Stomach smooth muscle (tissue), 2 donors: Measurements from ENCODE around the gene PPP1CB.

Experiments used
- H3K27ac ChIP-seq: one replicate; pipeline ENCODE4 v1.7.0; 2013; ENCODE audit warnings: mild to moderate bottlenecking, low read length, inconsistent platforms
- H3K27me3 ChIP-seq, 2 donors: one replicate each; pipeline ENCODE4 v1.7.0; 2013; ENCODE audit warnings: low read length in 2 of 2; ENCODE audit not compliant: insufficient read depth in 2 of 2, control insufficient read depth in 1 of 2
- H3K36me3 ChIP-seq, 2 donors: one replicate each; pipeline ENCODE4 v1.7.0; 2013; ENCODE audit warnings: low read length in 2 of 2; ENCODE audit not compliant: control insufficient read depth in 2 of 2, insufficient read depth in 2 of 2
- H3K4me1 ChIP-seq: one replicate; pipeline ENCODE4 v1.7.0; 2013; ENCODE audit warnings: low read length; ENCODE audit not compliant: control insufficient read depth, insufficient read depth
- H3K4me3 ChIP-seq, 2 donors: one replicate each; pipeline ENCODE4 v1.7.0; 2013; ENCODE audit warnings: low read length in 2 of 2
- H3K9ac ChIP-seq, 2 donors: one replicate each; pipeline ENCODE4 v1.7.0; 2013; ENCODE audit warnings: low read length in 2 of 2, mild to moderate bottlenecking in 1 of 2
- H3K9me3 ChIP-seq, 2 donors: one replicate each; pipeline ENCODE4 v1.7.0; 2013; ENCODE audit warnings: low read length in 2 of 2; ENCODE audit not compliant: control insufficient read depth in 2 of 2
- donor health status: healthy.
- donor health status: Pancreatic carcinoma.

Gene PPP1CB

DNA sequence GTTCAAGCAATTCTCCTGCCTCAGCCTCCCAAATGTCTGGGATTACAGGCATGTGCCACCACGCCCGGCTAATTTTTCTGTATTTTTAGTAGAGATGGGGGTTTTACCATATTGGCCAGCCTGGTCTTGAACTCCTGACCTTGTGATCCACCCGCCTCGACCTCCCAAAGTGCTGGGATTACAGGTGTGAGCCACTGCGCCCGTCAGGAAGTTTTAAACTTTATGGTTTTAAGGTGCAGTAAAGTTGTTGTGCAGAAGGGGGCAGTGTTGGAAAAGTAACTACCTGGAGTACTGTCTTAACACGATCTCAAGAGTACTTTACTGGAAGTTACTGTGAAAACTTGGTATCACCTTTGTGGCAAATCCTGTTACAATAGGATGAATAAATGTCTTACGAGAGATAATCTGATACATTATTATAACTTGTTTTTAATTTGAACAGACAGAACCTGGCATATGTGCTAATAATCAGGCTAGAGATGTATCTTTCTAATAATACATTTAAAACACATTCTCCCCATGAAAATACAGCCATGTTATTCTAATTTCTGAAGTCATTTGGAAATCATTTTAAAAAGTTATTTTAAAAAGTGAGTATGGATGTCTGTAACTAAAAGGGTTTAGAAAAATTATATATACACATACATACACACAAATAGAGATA lies 69.8 kb downstream of the PPP1CB start:
- no peak overlapping the region for H3K27ac ChIP-seq

GRCh38 chr2:28822036-28822435 lies 70.4 kb downstream of the PPP1CB start:
- Histone ChIP-seq H3K27me3 (no peaks in the 10 kb centered on the region), H3K4me3 (no peak overlapping the region), H3K9ac (no peak overlapping the region), H3K36me3 (no peaks in the 10 kb centered on the region), H3K9me3 (no peaks in the 10 kb centered on the region), H3K4me1 (no peaks in the 10 kb centered on the region), H3K27ac (no peak overlapping the region)

More for the DNA sequence above, 69.8 kb downstream of the PPP1CB start:
- H3K27me3 ChIP-seq, result no peaks in the 10 kb centered on the region
- H3K9ac ChIP-seq, result no peak overlapping the region
- H3K36me3 ChIP-seq, result no peaks in the 10 kb centered on the region
- no peak overlapping the region for H3K4me3 ChIP-seq
- no peaks in the 10 kb centered on the region for H3K4me1 ChIP-seq
- H3K9me3 ChIP-seq, result no peaks in the 10 kb centered on the region

DNA sequence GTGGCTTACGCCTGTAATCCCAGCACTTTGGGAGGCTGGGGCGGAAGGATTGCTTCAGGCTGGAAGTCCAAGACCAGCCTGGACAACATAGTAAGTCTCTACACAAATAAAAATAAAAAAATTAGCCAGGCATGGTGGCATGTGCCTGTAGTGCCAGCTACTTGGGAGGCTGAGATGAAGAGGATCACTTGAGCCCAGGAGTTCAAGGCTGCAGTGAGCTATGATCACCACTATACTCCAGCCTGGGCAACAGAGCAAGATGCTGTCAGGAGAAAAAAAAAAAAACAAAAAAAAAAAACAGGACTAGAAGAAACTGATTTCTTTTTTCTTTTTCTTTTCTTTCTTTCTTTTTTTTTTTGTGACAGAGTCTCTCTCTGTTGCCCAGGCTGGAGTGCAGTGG lies 72.6 kb downstream of the PPP1CB start:
- no peak overlapping the region for H3K9ac ChIP-seq
- no peak overlapping the region for H3K4me3 ChIP-seq
- no peaks in the 10 kb centered on the region for H3K27me3 ChIP-seq
- H3K9me3 ChIP-seq, result no peaks in the 10 kb centered on the region
- no peaks in the 10 kb centered on the region for H3K36me3 ChIP-seq
- H3K27ac ChIP-seq, result no peak overlapping the region
- H3K4me1 ChIP-seq, result no peaks in the 10 kb centered on the region

DNA sequence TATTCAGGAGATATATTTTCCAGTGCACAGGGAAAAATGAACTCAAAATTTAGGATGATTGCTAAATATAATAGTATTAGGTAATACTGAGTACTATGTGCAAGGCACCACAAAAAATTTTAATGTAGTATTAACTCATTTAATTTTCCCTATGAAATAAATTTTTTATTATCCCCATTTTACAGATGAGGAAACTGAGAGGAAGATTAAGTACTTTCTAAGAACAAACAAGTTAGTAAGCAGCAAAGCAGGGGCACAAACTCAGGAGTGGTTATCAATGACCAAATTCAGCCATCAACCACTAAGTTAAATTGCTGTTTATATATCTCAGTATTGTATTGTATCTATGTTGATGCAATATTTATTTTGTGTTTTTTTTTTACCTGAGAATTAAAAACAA lies 73.2 kb downstream of the PPP1CB start:
- no peak overlapping the region for H3K4me3 ChIP-seq
- no peaks in the 10 kb centered on the region for H3K27me3 ChIP-seq
- H3K27ac ChIP-seq, result no peak overlapping the region
- H3K9me3 ChIP-seq, result no peaks in the 10 kb centered on the region
- H3K4me1 ChIP-seq, result no peaks in the 10 kb centered on the region
- H3K9ac ChIP-seq, result no peak overlapping the region
- H3K36me3 ChIP-seq, result no peaks in the 10 kb centered on the region

- Histone ChIP-seq H3K27ac (no peak overlapping the region), H3K4me3 (no peak overlapping the region), H3K9ac (no peak overlapping the region), H3K27me3 (no peaks in the 10 kb centered on the region), H3K4me1 (no peaks in the 10 kb centered on the region), H3K9me3 (no peaks in the 10 kb centered on the region), H3K36me3 (no peaks in the 10 kb centered on the region)
Observed at GRCh38 chr2:28828382-28828781, 76.8 kb downstream of the PPP1CB start.

GRCh38 chr2:28833740-28834470 lies 82.3 kb downstream of the PPP1CB start:
- Histone ChIP-seq H3K4me1 (no peaks in the 10 kb centered on the region), H3K9ac (no peak overlapping the region), H3K9me3 (no peaks in the 10 kb centered on the region), H3K36me3 (no peaks in the 10 kb centered on the region), H3K27me3 (no peaks in the 10 kb centered on the region), H3K27ac (no peak overlapping the region), H3K4me3 (no peak overlapping the region)

DNA sequence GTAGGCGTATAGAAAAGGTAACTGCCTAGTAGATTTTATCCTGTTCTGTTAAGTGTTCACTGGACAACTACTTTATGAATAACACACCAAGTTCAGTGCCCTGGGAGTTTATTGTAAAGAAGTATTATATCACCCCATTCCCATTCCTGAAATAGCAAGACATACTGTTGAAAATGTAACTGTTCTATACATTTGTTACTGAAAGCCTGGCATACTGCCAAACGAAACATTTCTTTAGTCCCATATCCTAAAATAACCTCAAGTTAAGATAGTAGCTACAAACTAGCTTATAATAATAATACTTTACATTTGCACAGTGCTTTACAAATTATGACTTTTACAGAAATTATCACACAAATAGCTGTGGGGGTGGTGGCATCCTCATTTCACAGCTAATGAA lies 84.2 kb downstream of the PPP1CB start:
- Histone ChIP-seq H3K4me3 (no peak overlapping the region), H3K36me3 (no peaks in the 10 kb centered on the region), H3K9me3 (no peaks in the 10 kb centered on the region), H3K27me3 (no peaks in the 10 kb centered on the region), H3K4me1 (no peaks in the 10 kb centered on the region), H3K9ac (no peak overlapping the region), H3K27ac (no peak overlapping the region)

DNA sequence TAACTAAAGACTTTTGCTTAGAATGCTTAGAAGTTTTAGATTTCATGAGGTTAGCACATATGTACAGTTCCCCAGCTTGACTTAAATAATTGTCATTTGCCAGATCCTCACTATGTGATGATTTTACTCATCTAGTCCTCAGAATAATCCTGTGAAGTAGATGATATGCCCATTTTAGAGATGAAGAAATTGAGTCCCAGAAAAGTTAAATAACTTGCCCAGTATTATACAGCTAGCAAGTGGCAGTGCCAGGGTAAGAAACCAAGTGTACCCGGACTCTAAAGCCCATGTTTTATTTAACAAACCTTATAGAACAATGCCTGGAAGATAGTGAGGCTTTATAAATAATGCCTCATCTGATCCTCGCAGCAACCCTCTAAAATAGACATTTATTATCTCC lies 87.3 kb downstream of the PPP1CB start:
- Histone ChIP-seq H3K27me3 (no peaks in the 10 kb centered on the region), H3K4me1 (no peaks in the 10 kb centered on the region)

GRCh38 chr2:28842042-28842441 lies 90.4 kb downstream of the PPP1CB start:
- H3K9ac ChIP-seq, result no peak overlapping the region
- H3K9me3 ChIP-seq, result no peaks in the 10 kb centered on the region
- no peaks in the 10 kb centered on the region for H3K36me3 ChIP-seq
- no peak overlapping the region for H3K4me3 ChIP-seq
- no peaks in the 10 kb centered on the region for H3K27me3 ChIP-seq
- no peak overlapping the region for H3K27ac ChIP-seq
- H3K4me1 ChIP-seq, result no peaks in the 10 kb centered on the region

More for the DNA sequence above, 87.3 kb downstream of the PPP1CB start:
- Histone ChIP-seq H3K9me3 (no peaks in the 10 kb centered on the region), H3K27ac (no peak overlapping the region), H3K36me3 (no peaks in the 10 kb centered on the region), H3K9ac (no peak overlapping the region), H3K4me3 (no peak overlapping the region)
